Body of pancreas (tissue), 4 donors: ENCODE data around the gene SBNO1. TPM values are rescaled to one million over a fixed set of nuclear protein-coding genes. Genes with fewer than 3 reads are reported as not detected.

ENCODE experiments used
- ATAC-seq: fragments of 150-250 bp; one replicate; pipeline ENCODE4 v1.9.1; 2016
- DNase-seq, 4 donors: peaks; one replicate each; pipeline ENCODE4 v3.0.0-alpha.2; 2019
- H3K27ac ChIP-seq, 4 donors: fragments of 200-600 bp; sonication (generic); 1 replicate in 3 of 4; 2 replicates in 1 of 4; pipeline versions ENCODE4 v1.5.1 to v1.6.1; 2016 to 2019; ENCODE audit warnings: mild to moderate bottlenecking in 1 of 4, mixed read lengths in 1 of 4, moderate library complexity in 1 of 4
- H3K27me3 ChIP-seq, 2 donors: fragments of 200-600 bp; sonication (generic); one replicate each; pipeline ENCODE4 v1.6.0; 2016; ENCODE audit warnings: mild to moderate bottlenecking in 1 of 2
- H3K36me3 ChIP-seq, 2 donors: fragments of 200-600 bp; sonication (generic); replicated peaks in 1 of 2; 2 replicates each; pipeline ENCODE4 v1.5.1; 2016; ENCODE audit warnings: low read depth in 2 of 2; ENCODE audit not compliant: insufficient read depth in 1 of 2
- H3K4me1 ChIP-seq: fragments of 200-600 bp; sonication (generic); one replicate; pipeline ENCODE4 v1.6.0; 2016
- H3K4me3 ChIP-seq, 2 donors: fragments of 200-600 bp; sonication (generic); 1 replicate in 1 of 2; 2 replicates in 1 of 2; pipeline ENCODE4 v1.5.1; 2016 to 2019
- H3K9me3 ChIP-seq, 3 donors: fragments of 200-600 bp; sonication (generic); 1 replicate in 2 of 3; 2 replicates in 1 of 3; pipeline ENCODE4 v1.5.1; 2016
- POLR2A ChIP-seq, 3 donors: fragments of 450-650 bp; IDR thresholded peaks; one replicate each; pipeline ENCODE4 v1.6.1; 2016; ENCODE audit warnings: antibody characterized with exemption in 3 of 3, mild to moderate bottlenecking in 2 of 3
- WGBS, 2 donors: methylation state at CpG; one replicate each; pipeline ENCODE4 v1.1.5; 2017; 5-methylcytosine and 5-hydroxymethylcytosine counted together
- intact Hi-C: fragments of 100-400 bp; cut with DNase I; formaldehyde crosslinking; loops from one replicate; pipeline ENCODE4 v1.15.1; 2023
- total RNA-seq, 2 donors: library from RNA; depleted of rRNA; stranded (reverse); fragments of >200 nt; gene quantifications; one replicate each; pipeline ENCODE4 v1.1.0, GENCODE V29; 2016
- TF ChIP-seq, protein P1 (sequence below), 7 experiments: fragments of 450-650 bp in 4 of 7; fragments of 200-600 bp in 3 of 7; sonication (generic) in 3 of 7; IDR thresholded peaks; one replicate each; pipeline ENCODE4 v1.5.1; 2016 to 2019; ENCODE audit warnings: antibody characterized with exemption in 7 of 7

The SBNO1 gene
- total RNA-seq, 2 donors from 2014 or later, result 11.4 to 11.9 TPM

DNA sequence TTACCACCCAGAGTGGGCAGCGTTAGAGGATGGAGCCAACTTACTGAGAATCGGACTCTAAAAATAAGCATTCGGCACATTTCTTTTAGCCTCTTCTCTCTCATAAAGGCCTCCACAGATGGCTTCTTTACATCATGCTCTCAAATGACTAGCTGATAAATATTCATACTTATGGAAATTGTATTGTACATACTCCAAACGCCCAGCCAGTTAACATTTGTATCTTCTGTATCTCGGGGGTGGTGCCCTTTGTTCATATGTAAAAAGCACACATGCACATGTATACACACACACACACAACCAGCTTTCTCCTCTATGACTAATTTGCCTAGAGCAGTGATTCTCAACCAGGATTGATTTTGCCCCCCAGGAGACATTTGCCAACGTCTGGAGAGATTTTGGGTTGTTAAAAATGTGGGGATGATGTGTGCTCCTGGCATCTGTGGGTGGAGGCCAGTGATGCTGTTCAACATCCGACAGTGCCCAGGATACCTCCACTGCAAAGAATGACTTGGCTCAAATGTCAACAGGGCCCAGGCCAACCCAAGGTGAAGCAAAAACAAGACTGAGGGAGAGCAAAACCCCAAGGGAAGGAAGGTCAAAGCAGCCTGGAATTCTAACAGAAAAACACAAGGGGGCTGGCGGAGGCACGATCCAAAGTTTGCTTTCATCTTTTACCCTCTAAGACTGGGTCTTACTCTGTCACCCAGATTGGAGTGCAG lies 77.8 kb downstream of the SBNO1 start:
- WGBS, 2 donors, result 70 to 75% methylated on average over 9 of the region's 9 CpGs
- no peak overlapping the region for H3K4me3 ChIP-seq

DNA sequence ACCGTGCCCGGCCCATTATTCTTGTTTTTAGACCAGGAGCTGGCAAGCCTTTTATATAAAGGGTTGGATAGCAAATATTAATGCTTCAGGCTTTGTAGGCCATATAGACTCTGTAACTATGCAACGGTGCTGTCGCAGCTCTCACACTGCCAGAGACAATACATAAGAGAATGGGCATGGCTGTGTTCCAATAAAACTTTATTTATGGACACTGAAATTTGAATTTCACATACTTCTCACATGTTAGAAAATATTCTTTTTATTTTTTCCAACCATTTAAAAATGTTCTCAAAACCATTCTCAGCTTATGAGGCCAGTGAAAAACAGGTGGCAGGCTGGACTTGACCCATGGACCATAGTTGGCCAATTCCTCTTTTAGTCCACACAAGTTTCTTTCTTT lies 80.0 kb downstream of the SBNO1 start:
- TF ChIP-seq POLR2A (IDR thresholded peaks at IDR 0.05), result no peak
- TF ChIP-seq, protein P1, sequence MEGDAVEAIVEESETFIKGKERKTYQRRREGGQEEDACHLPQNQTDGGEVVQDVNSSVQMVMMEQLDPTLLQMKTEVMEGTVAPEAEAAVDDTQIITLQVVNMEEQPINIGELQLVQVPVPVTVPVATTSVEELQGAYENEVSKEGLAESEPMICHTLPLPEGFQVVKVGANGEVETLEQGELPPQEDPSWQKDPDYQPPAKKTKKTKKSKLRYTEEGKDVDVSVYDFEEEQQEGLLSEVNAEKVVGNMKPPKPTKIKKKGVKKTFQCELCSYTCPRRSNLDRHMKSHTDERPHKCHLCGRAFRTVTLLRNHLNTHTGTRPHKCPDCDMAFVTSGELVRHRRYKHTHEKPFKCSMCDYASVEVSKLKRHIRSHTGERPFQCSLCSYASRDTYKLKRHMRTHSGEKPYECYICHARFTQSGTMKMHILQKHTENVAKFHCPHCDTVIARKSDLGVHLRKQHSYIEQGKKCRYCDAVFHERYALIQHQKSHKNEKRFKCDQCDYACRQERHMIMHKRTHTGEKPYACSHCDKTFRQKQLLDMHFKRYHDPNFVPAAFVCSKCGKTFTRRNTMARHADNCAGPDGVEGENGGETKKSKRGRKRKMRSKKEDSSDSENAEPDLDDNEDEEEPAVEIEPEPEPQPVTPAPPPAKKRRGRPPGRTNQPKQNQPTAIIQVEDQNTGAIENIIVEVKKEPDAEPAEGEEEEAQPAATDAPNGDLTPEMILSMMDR (IDR thresholded peaks at IDR 0.05), result no peak
- 91 to 95% methylated on average over 4 of the region's 4 CpGs for WGBS, 2 donors
- H3K4me3 ChIP-seq, result no peak overlapping the region

More for the DNA sequence above, 77.8 kb downstream of the SBNO1 start:
- H3K36me3 ChIP-seq, result no peaks in the 10 kb centered on the region
- no peak for ATAC-seq
- H3K9me3 ChIP-seq, result no peaks in the 10 kb centered on the region
- H3K27ac ChIP-seq, result no peak overlapping the region
- no peaks in the 10 kb centered on the region for H3K27me3 ChIP-seq
- H3K4me1 ChIP-seq, result no peaks in the 10 kb centered on the region
- no peak for TF ChIP-seq POLR2A (IDR thresholded peaks at IDR 0.05)
- TF ChIP-seq, protein P1 (IDR thresholded peaks at IDR 0.05), result no peak
- intact Hi-C loops, result no loop called here
- DNase-seq, result no peak

DNA sequence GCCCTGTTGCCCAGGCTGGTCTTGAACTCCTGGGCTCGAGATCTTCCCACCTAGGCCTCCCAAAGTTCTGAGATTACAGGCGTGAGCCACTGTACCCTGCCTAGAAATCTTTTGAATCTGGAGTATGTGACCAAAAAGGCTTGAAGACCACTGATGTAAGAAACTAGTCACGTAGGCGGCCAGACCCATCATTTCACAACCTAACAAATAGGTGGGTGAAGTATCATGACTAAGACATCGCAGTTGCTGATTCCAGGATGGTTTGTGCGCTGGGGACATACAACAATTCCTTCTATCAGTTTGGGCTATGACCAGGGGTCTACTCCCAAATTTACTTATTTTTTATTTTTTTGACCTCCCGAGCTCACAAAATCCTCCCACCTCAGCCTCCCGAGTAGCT lies 81.2 kb downstream of the SBNO1 start:
- H3K9me3 ChIP-seq, result no peaks in the 10 kb centered on the region
- DNase-seq, result no peak
- 90 to 93% methylated on average over 7 to 8 of the region's 8 CpGs for whole genome bisulfite sequencing, 2 donors
- no peak overlapping the region for H3K4me3 ChIP-seq
- H3K27me3 ChIP-seq, result no peaks in the 10 kb centered on the region
- intact Hi-C loops, result no loop called here
- no peaks in the 10 kb centered on the region for H3K36me3 ChIP-seq
- H3K27ac ChIP-seq, result no peak overlapping the region
- TF ChIP-seq, protein P1 (IDR thresholded peaks at IDR 0.05), result no peak
- no peak for TF ChIP-seq POLR2A (IDR thresholded peaks at IDR 0.05)
- no peak for ATAC-seq
- H3K4me1 ChIP-seq, result no peaks in the 10 kb centered on the region

More for the DNA sequence above, 80.0 kb downstream of the SBNO1 start:
- H3K27me3 ChIP-seq, result no peaks in the 10 kb centered on the region
- no peaks in the 10 kb centered on the region for H3K9me3 ChIP-seq
- H3K27ac ChIP-seq, result no peak overlapping the region
- H3K36me3 ChIP-seq, result no peaks in the 10 kb centered on the region
- ATAC-seq (no peak), DNase-seq (no peak)
- H3K4me1 ChIP-seq, result no peaks in the 10 kb centered on the region
- intact Hi-C loops, result no loop called here

DNA sequence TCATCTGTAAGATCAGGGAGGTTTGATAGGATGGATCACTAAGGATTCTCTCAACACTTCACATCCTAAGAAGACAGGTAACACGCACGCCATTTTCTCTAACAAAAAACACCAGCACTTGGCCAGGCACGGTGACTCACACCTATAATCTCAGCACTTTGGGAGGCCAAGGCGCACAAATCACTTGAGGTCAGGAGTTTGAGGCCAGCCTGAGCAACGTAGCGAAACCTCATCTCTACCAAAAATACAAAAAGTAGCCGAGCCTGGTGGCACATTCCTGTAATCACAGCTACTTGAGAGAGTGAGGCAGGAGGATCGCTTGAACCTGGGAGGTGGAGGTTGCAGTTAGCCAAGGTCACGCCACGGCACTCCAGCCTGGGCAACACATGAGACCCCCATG lies 82.5 kb downstream of the SBNO1 start:
- DNase-seq (no peak), ATAC-seq (no peak)
- no peaks in the 10 kb centered on the region for H3K27me3 ChIP-seq
- WGBS, 2 donors, result 82% methylated on average over 10 of the region's 10 CpGs
- intact Hi-C loops, result no loop called here
- H3K4me1 ChIP-seq, result no peaks in the 10 kb centered on the region
- no peaks in the 10 kb centered on the region for H3K9me3 ChIP-seq
- no peak overlapping the region for H3K27ac ChIP-seq
- no peak overlapping the region for H3K4me3 ChIP-seq
- TF ChIP-seq, protein P1 (IDR thresholded peaks at IDR 0.05), result no peak
- no peak for TF ChIP-seq POLR2A (IDR thresholded peaks at IDR 0.05)
- no peaks in the 10 kb centered on the region for H3K36me3 ChIP-seq

DNA sequence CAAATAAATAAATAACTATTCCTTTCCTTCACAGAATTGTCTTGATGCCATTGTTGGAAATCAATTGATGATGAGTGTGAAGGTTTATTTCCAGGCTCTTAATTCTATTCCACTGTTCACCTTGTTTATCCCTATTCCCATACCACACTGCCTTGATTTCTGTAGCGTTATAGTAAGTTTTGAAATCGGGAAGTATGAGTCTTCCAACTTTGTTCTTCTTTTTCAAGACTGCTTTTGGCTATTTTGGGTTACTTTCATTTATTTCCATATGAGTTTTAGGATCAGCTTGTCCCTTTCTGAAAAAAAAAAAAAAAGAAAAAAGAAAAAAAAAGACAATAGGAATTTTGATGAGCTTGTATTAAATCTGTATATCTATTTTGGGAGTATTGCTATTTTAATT lies 83.7 kb downstream of the SBNO1 start:
- Histone ChIP-seq H3K27ac (no peak overlapping the region), H3K36me3 (no peaks in the 10 kb centered on the region), H3K4me3 (no peak overlapping the region), H3K9me3 (no peaks in the 10 kb centered on the region), H3K27me3 (no peaks in the 10 kb centered on the region), H3K4me1 (no peaks in the 10 kb centered on the region)
- DNase-seq (no peak), ATAC-seq (no peak)
- no peak for TF ChIP-seq POLR2A (IDR thresholded peaks at IDR 0.05)
- WGBS, 2 donors, result 63 to 78% methylated on average over 2 of the region's 2 CpGs
- intact Hi-C loops, result no loop called here
